NCI-H510A treated with DMSO at 0.1 percent for 48 hours (cell line): ENCODE results near the gene ZNF674.
"Not testable (repeated sequence)": the region's sequence is repeated elsewhere in the genome, so short reads cannot be mapped to it uniquely, and the experiment has no call there.

ENCODE experiments used
- DNase-seq: peaks from one replicate; lab custom pipeline; 2025; lab: John Stamatoyannopoulos, UW

ZNF674 gene

GRCh38 chrX:46463682-46464081, 81.5 kb downstream of the ZNF674 start:
- no peak for DNase-seq

DNA sequence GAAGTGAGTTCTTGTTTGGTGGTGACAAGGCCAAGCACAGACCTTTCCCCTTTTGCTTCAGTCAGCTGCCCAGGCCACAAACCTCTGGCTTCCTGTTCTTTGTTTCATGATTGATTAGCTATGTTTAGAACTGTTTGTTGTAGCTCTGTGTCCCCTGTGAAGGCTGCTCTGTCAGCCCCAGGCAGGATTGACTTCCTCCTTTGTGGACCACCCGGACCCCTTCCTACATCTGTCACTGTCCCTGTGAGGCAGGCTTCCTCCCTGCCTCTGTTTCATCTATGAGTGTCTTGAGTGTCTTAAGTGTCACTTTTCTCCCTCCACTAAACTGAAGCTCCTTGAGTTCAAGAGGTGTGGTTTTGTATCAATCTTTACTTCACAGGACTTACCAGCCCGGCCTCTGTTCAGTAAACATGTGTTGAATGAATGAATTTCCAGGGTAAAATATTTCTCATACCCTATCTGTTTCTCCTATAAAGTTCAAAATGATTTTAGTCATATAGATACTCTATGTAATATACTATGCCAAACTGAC, 83.5 kb downstream of the ZNF674 start:
- no peak for DNase-seq

DNA sequence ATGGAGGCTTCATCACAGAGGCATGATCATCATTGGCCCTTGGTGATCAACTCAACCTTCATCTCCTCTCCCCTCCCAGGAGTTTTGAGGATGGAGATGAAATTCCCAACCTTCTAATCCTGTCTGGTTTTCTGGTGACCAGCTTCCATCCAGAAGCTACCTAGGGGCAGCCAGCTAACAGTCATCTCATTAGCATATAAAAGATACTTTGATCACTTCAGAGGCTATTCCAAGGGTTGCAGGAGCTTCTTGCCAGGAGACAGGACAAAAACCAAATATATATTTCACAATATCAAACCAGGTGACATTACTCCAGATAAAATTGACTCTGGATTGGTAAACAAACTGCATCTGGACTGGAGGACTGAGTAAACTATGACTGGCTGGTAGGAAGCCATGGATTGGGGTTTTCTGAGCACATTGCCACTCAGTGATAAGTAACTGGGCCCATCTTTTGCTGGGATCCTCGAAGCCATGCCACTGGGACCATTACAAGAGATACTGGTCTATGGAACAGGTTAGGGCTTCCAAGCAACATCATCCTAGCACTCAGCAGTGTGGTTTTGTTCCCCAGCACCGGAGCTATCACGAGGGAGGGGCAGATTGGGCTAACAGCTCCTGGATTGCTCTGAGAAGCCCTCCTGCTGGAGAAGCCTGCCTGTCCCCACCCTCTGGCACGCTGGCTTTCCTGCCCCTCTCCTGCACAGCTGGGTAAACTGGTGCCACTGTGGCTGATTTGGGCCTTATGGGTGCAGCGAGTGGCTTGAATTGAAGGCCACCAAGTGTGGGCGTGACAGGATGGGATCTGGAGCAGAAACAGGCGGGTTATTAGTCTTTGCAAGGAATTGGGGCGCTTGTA, 84.2 kb downstream of the ZNF674 start:
- DNase-seq = not testable (repeated sequence)

- no peak for DNase-seq
Observed at GRCh38 chrX:46459603-46460002, 85.6 kb downstream of the ZNF674 start.

DNA sequence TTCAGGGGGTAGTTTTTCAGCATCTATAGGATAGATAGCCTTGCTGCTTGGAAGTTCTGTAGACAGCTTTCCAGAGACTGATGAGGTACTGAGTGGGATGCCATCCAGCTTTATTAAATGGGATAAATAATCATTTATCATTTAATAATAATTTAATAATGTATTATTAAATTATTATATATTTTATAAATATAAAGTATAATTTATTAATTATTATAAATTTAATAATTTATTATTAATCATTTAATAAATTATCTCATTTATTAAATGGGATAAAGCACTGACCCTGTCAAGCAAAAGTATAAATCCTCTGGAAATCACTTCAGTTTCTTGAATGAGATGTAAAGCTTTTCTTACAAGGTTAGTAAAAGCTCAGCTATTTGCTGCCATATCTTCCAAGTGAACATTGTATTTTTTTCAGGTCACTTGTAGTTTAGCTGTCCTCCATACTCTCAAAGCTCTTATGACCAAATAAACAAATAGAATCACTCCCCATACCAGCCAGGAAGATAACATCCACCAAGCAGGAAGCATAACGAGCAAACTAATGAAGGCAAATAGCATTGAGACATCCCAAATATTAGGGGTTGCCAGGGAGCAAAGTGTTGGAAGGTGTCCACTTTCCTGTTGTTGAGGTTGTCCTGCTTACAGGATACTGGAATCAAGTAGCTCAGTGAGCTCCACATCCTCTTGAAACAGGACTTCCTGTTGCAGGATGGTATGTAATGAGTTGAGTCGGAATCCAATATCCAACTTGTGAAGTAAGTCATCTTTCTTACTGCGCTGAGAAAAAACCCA, 88.9 kb downstream of the ZNF674 start:
- DNase-seq = no peak
